ENCODE data around the gene FGF14.

DNA sequence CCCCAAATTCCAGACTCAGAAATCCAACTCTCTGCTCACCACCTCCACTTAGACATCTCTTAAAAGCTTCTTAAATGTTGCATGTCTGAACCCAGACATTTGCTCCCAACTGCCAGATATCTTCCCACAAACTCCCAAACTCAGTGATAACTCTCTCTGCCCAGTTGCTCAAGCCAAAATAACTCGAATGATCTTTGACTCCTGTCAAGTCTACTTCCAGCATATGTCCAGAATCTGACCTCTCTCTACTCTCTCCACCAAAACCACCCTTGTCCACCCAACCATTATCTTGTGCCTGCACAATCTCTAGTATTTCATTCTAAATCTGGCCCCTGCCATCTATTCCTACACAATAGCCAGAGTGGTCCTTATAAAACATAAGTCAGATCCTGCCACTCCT lies 99.3 kb downstream of the FGF14 start:
- no peak for TF ChIP-seq EZH2phosphoT487 (IDR thresholded peaks at IDR 0.05; ENCODE audit: borderline replicate concordance, low read depth, low read length)
- TF ChIP-seq CTCF (conservative IDR thresholded peaks at IDR 0.05; ENCODE audit: low read length): no peak
